Glutamatergic neuron (in vitro differentiated cells): ENCODE results near the gene SERBP1. TPM values are rescaled to one million over a fixed set of nuclear protein-coding genes. Genes with fewer than 3 reads are reported as not detected.
"Not testable (repeated sequence)": the region's sequence is repeated elsewhere in the genome, so short reads cannot be mapped to it uniquely, and the experiment has no call there.

Experiments
- DNase-seq: peaks from one replicate; pipeline ENCODE4 v3.0.0; 2022
- H3K27ac Mint-ChIP-seq: one replicate; pipeline ENCODE4 v1.8.0; 2020; ENCODE audit warnings: mild to moderate bottlenecking, mixed read lengths, inconsistent platforms; ENCODE audit not compliant: unreplicated experiment
- H3K27me3 Mint-ChIP-seq: one replicate; pipeline ENCODE4 v1.8.0; 2020; ENCODE audit warnings: mild to moderate bottlenecking, moderate library complexity, mixed read lengths, inconsistent platforms; ENCODE audit not compliant: unreplicated experiment
- H3K36me3 Mint-ChIP-seq: one replicate; pipeline ENCODE4 v1.8.0; 2020; ENCODE audit warnings: mild to moderate bottlenecking, mixed read lengths, inconsistent platforms; ENCODE audit not compliant: unreplicated experiment
- H3K4me1 Mint-ChIP-seq: one replicate; pipeline ENCODE4 v1.8.0; 2020; ENCODE audit warnings: mild to moderate bottlenecking, low read depth, mixed read lengths, inconsistent platforms; ENCODE audit not compliant: unreplicated experiment
- H3K4me3 Mint-ChIP-seq: one replicate; pipeline ENCODE4 v1.8.0; 2020; ENCODE audit warnings: mild to moderate bottlenecking, mixed read lengths, inconsistent platforms; ENCODE audit not compliant: unreplicated experiment
- H3K9me3 Mint-ChIP-seq: one replicate; pipeline ENCODE4 v1.8.0; 2020; ENCODE audit warnings: mild to moderate bottlenecking, moderate library complexity, mixed read lengths, inconsistent platforms; ENCODE audit not compliant: unreplicated experiment
- CTCF ChIP-seq: fragments of 200-600 bp; sonication (generic); IDR thresholded peaks from one replicate; pipeline ENCODE4 v1.5.0; 2021; ENCODE audit not compliant: partially characterized antibody, unreplicated experiment
- total RNA-seq: library from RNA; stranded (reverse); fragmentation: NEBNext Ultra II Directional; extraction: Animal tissue kit (Norgen Biotek cat#: 25700); gene quantifications from one replicate; pipeline ENCODE4 v1.2.1, GENCODE V29; 2021; ENCODE audit not compliant: unreplicated experiment

Gene SERBP1
- total RNA-seq, 1 donor from 2014 or later: 159 TPM

- Mint-ChIP-seq H3K27ac (no peak overlapping the region), H3K27me3 (no peaks in the 10 kb centered on the region), H3K36me3 (no peaks in the 10 kb centered on the region), H3K4me1 (no peaks in the 10 kb centered on the region), H3K9me3 (no peaks in the 10 kb centered on the region), H3K4me3 (no peak overlapping the region)
- TF ChIP-seq CTCF: no peak
- DNase-seq: no peak
Observed at GRCh38 chr1:67414574-67414973, 15.6 kb downstream of the SERBP1 start.

- not testable (repeated sequence) for H3K36me3 Mint-ChIP-seq, H3K27ac Mint-ChIP-seq, H3K27me3 Mint-ChIP-seq, H3K4me1 Mint-ChIP-seq, DNase-seq, H3K4me3 Mint-ChIP-seq, H3K9me3 Mint-ChIP-seq
Observed at GRCh38 chr1:67413101-67413500, 17.1 kb downstream of the SERBP1 start.

GRCh38 chr1:67408148-67408547 lies 22.1 kb downstream of the SERBP1 start:
- Mint-ChIP-seq H3K27me3 (no peaks in the 10 kb centered on the region), H3K4me3 (no peak overlapping the region), H3K36me3 (no peaks in the 10 kb centered on the region), H3K9me3 (no peaks in the 10 kb centered on the region), H3K27ac (no peak overlapping the region), H3K4me1 (no peaks in the 10 kb centered on the region)
- no peak for DNase-seq
- no peak for TF ChIP-seq CTCF

- Mint-ChIP-seq H3K4me3 (no peak overlapping the region), H3K9me3 (no peaks in the 10 kb centered on the region), H3K4me1 (no peaks in the 10 kb centered on the region), H3K36me3 (no peaks in the 10 kb centered on the region), H3K27ac (no peak overlapping the region), H3K27me3 (no peaks in the 10 kb centered on the region)
- TF ChIP-seq CTCF: no peak
- no peak for DNase-seq
Observed at GRCh38 chr1:67407498-67407897, 22.7 kb downstream of the SERBP1 start.

GRCh38 chr1:67405473-67406245 lies 24.5 kb downstream of the SERBP1 start:
- H3K27ac Mint-ChIP-seq: no peak overlapping the region
- TF ChIP-seq CTCF: no peak
- no peak overlapping the region for H3K4me3 Mint-ChIP-seq
- H3K4me1 Mint-ChIP-seq: peaks cover under 1% of the 10 kb centered on the region
- no peaks in the 10 kb centered on the region for H3K27me3 Mint-ChIP-seq
- H3K36me3 Mint-ChIP-seq: no peaks in the 10 kb centered on the region
- H3K9me3 Mint-ChIP-seq: peaks cover 4% of the 10 kb centered on the region
- no peak for DNase-seq
